OCI-LY1 (cell line): Measurements from ENCODE around the gene GSPT1.
A peak's percentile ranks its signal among the peaks of the same experiment; 100 is the strongest.
"Not testable (repeated sequence)": the region's sequence is repeated elsewhere in the genome, so short reads cannot be mapped to it uniquely, and the experiment has no call there.

ENCODE experiments used
- H2AFZ ChIP-seq: fragments of 200-600 bp; sonication (generic), shearing (Covaris generic); 2 replicates; pipeline ENCODE4 v1.6.0; 2014; ENCODE audit warnings: antibody characterized with exemption, mild to moderate bottlenecking, low read length
- H3F3A ChIP-seq: fragments of 200-600 bp; sonication (generic), shearing (Covaris generic); 2 replicates; pipeline ENCODE4 v1.6.0; 2014; ENCODE audit warnings: mild to moderate bottlenecking, antibody characterized with exemption, low read length, moderate library complexity; ENCODE audit not compliant: insufficient read depth
- H3K27ac ChIP-seq: fragments of 200-600 bp; sonication (generic); 2 replicates; pipeline ENCODE4 v1.5.1; 2014; ENCODE audit warnings: low read length, mixed run types, mild to moderate bottlenecking, low read depth; ENCODE audit not compliant: poor library complexity, severe bottlenecking
- H3K27me3 ChIP-seq: fragments of 200-600 bp; sonication (generic); 2 replicates; pipeline ENCODE4 v1.6.0; 2014; ENCODE audit warnings: antibody characterized with exemption, mild to moderate bottlenecking, low read length, moderate library complexity; ENCODE audit not compliant: insufficient read depth
- H3K36me3 ChIP-seq: fragments of 200-600 bp; sonication (generic); 2 replicates; pipeline ENCODE4 v1.6.1; 2014; ENCODE audit warnings: mild to moderate bottlenecking, antibody characterized with exemption, low read length, moderate library complexity, mixed read lengths; ENCODE audit not compliant: insufficient read depth
- H3K4me1 ChIP-seq: fragments of 200-600 bp; sonication (generic); 2 replicates; pipeline ENCODE4 v1.5.1; 2014; ENCODE audit warnings: mild to moderate bottlenecking, low read length, moderate library complexity; ENCODE audit not compliant: insufficient read depth, severe bottlenecking
- H3K4me2 ChIP-seq: fragments of 200-600 bp; sonication (generic), shearing (Covaris generic); 2 replicates; pipeline ENCODE4 v1.6.1; 2014; ENCODE audit warnings: low read length
- H3K4me3 ChIP-seq: fragments of 200-600 bp; sonication (generic); 2 replicates; pipeline ENCODE4 v1.5.1; 2014; ENCODE audit warnings: low read length, low read depth, mild to moderate bottlenecking, mixed read lengths; ENCODE audit not compliant: poor library complexity, severe bottlenecking
- H3K79me2 ChIP-seq: fragments of 200-600 bp; shearing (Covaris generic); 2 replicates; pipeline ENCODE4 v1.6.1; 2016; ENCODE audit warnings: mixed run types, low read length, mixed read lengths; ENCODE audit not compliant: insufficient read depth
- H3K9ac ChIP-seq: fragments of 200-600 bp; sonication (generic), shearing (Covaris generic); 2 replicates; pipeline ENCODE4 v1.6.1; 2014; ENCODE audit warnings: mild to moderate bottlenecking, low read length, mixed read lengths
- H3K9me2 ChIP-seq: fragments of 200-600 bp; sonication (generic), shearing (Covaris generic); 2 replicates; pipeline ENCODE4 v1.6.1; 2014; ENCODE audit warnings: low read depth, mild to moderate bottlenecking, low read length, mixed read lengths
- H3K9me3 ChIP-seq: fragments of 200-600 bp; shearing (Covaris generic); 2 replicates; pipeline ENCODE4 v1.6.1; 2014; ENCODE audit warnings: low read length, mixed read lengths
- H4K20me1 ChIP-seq: fragments of 200-600 bp; sonication (generic), shearing (Covaris generic); 2 replicates; pipeline ENCODE4 v1.6.0; 2016; ENCODE audit warnings: mild to moderate bottlenecking, low read length; ENCODE audit not compliant: insufficient read depth
- CTCF ChIP-seq: fragments of 200-600 bp; sonication (generic), shearing (Covaris generic); IDR thresholded peaks from 2 replicates; pipeline ENCODE4 v1.5.1; 2017; ENCODE audit warnings: mild to moderate bottlenecking, antibody characterized with exemption, low read length, moderate library complexity, mixed read lengths
- EZH2 ChIP-seq: fragments of 200-600 bp; sonication (generic), shearing (Covaris generic); IDR thresholded peaks from 2 replicates; pipeline ENCODE4 v1.8.0; 2017; ENCODE audit warnings: borderline replicate concordance, mixed run types, mild to moderate bottlenecking, antibody characterized with exemption, low read length, moderate library complexity, mixed read lengths

Gene GSPT1

GRCh38 chr16:11962457-11962856 is 46.7 kb upstream of the GSPT1 start:
- not testable (repeated sequence) for H2AFZ ChIP-seq, H4K20me1 ChIP-seq, H3K9ac ChIP-seq, H3F3A ChIP-seq, H3K79me2 ChIP-seq, H3K9me2 ChIP-seq, H3K36me3 ChIP-seq, H3K27me3 ChIP-seq, H3K4me2 ChIP-seq, H3K4me3 ChIP-seq, H3K9me3 ChIP-seq
- Histone ChIP-seq H3K4me1 (peaks cover 63% of the 10 kb centered on the region), H3K27ac (peak overlapping the region; percentile 93)

- Histone ChIP-seq H3K27ac (no peak overlapping the region), H3K4me1 (peaks cover 22% of the 10 kb centered on the region), H3K4me2 (no peak overlapping the region), H3K9me3 (no peaks in the 10 kb centered on the region), H3K9me2 (no peaks in the 10 kb centered on the region), H4K20me1 (no peaks in the 10 kb centered on the region), H3K79me2 (no peaks in the 10 kb centered on the region), H3K36me3 (no peaks in the 10 kb centered on the region), H2AFZ (no peak overlapping the region), H3K9ac (no peak overlapping the region), H3F3A (no peaks in the 10 kb centered on the region), H3K27me3 (no peaks in the 10 kb centered on the region), H3K4me3 (no peak overlapping the region)
- TF ChIP-seq EZH2 (no peak), CTCF (no peak)
These were observed 42.0 kb upstream of the GSPT1 start for GRCh38 chr16:11957591-11958395.

- Histone ChIP-seq H3K4me2 (no peak overlapping the region), H3K36me3 (no peaks in the 10 kb centered on the region), H2AFZ (no peak overlapping the region), H3K4me3 (no peak overlapping the region), H3K9me2 (no peaks in the 10 kb centered on the region), H3K79me2 (no peaks in the 10 kb centered on the region), H4K20me1 (no peaks in the 10 kb centered on the region), H3K27me3 (no peaks in the 10 kb centered on the region), H3K27ac (no peak overlapping the region), H3K9ac (no peak overlapping the region), H3K4me1 (peaks cover 22% of the 10 kb centered on the region), H3K9me3 (no peaks in the 10 kb centered on the region), H3F3A (no peaks in the 10 kb centered on the region)
- TF ChIP-seq CTCF = no peak
- TF ChIP-seq EZH2 = no peak
These were observed 40.8 kb upstream of the GSPT1 start for GRCh38 chr16:11956558-11956957.

GRCh38 chr16:11955713-11956123 is 40.0 kb upstream of the GSPT1 start:
- Histone ChIP-seq H3K79me2 (no peaks in the 10 kb centered on the region), H3K4me2 (no peak overlapping the region), H3K9me3 (no peaks in the 10 kb centered on the region), H3K27me3 (no peaks in the 10 kb centered on the region), H3K4me3 (no peak overlapping the region), H3K9me2 (no peaks in the 10 kb centered on the region), H2AFZ (no peak overlapping the region), H4K20me1 (no peaks in the 10 kb centered on the region), H3K27ac (no peak overlapping the region), H3K36me3 (no peaks in the 10 kb centered on the region), H3F3A (no peaks in the 10 kb centered on the region), H3K9ac (no peak overlapping the region), H3K4me1 (peaks cover 25% of the 10 kb centered on the region)
- no peak for TF ChIP-seq EZH2
- no peak for TF ChIP-seq CTCF

- not testable (repeated sequence) for H3K27me3 ChIP-seq, H3K9me3 ChIP-seq, H3K36me3 ChIP-seq, H2AFZ ChIP-seq, H3K79me2 ChIP-seq, H3F3A ChIP-seq, H3K9ac ChIP-seq, H3K4me3 ChIP-seq, H4K20me1 ChIP-seq, H3K9me2 ChIP-seq, H3K4me2 ChIP-seq, H3K27ac ChIP-seq
- peaks cover 27% of the 10 kb centered on the region for H3K4me1 ChIP-seq
These were observed 37.8 kb upstream of the GSPT1 start for GRCh38 chr16:11953576-11953975.
